Measurements from ENCODE around the gene DUS2. TPM values are rescaled to one million over a fixed set of nuclear protein-coding genes. Genes with fewer than 3 reads are reported as not detected.

Gene DUS2
- total RNA-seq, 1 experiment from 2014 or later: 33.6 TPM

- Mint-ChIP-seq H3K9me3 (ENCODE audit: unreplicated experiment) (no peaks in the 10 kb centered on the region), H3K27me3 (ENCODE audit: insufficient read depth, unreplicated experiment) (no peaks in the 10 kb centered on the region), H3K4me3 (ENCODE audit: unreplicated experiment) (no peak overlapping the region), H3K4me1 (ENCODE audit: low read depth, unreplicated experiment) (peaks cover 25% of the 10 kb centered on the region), H3K36me3 (ENCODE audit: insufficient read depth, unreplicated experiment) (peaks cover 41% of the 10 kb centered on the region), H3K27ac (ENCODE audit: unreplicated experiment) (no peak overlapping the region)
- no peak for DNase-seq
- POLR2A ChIA-PET: no interaction called here
- Histone ChIP-seq H3K4me3 (ENCODE audit: low read depth, low read length) (no peak overlapping the region), H3K27me3 (replicated peaks; ENCODE audit: control insufficient read depth, insufficient read depth, low read length) (no peaks in the 10 kb centered on the region), H3K9me3 (no peaks in the 10 kb centered on the region), H3K36me3 (ENCODE audit: control insufficient read depth, insufficient read depth, low read length) (peaks cover 4% of the 10 kb centered on the region), H3K4me1 (peaks cover 22% of the 10 kb centered on the region)
- intact Hi-C loops (cut with micrococcal nuclease; ENCODE audit: unreplicated experiment): loop anchor here (5.0 kb wide), 1 partner anchor 261 kb away; no protein-coding TSS in a partner anchor
- TF ChIP-seq CTCF (IDR thresholded peaks at IDR 0.05; ENCODE audit: insufficient read depth in 1 of 2, low read depth in 1 of 2, low read length in 1 of 2, severe bottlenecking in 1 of 2, unreplicated experiment in 1 of 2): no peak
- CTCF ChIA-PET: interaction anchor here (3.0 kb wide), 1 partner anchor 18 kb away, joined by 26 read pairs; the partner anchor contains the start of gene NFATC3
- no TSS peak for BruUV-seq (replicated peaks)
Measured at GRCh38 chr16:68066763-68067162, 43.7 kb downstream of the DUS2 start.

- Histone ChIP-seq H3K9me3 (no peaks in the 10 kb centered on the region), H3K4me3 (ENCODE audit: low read depth, low read length) (no peak overlapping the region), H3K36me3 (ENCODE audit: control insufficient read depth, insufficient read depth, low read length) (peaks cover 4% of the 10 kb centered on the region), H3K27me3 (replicated peaks; ENCODE audit: control insufficient read depth, insufficient read depth, low read length) (no peaks in the 10 kb centered on the region), H3K4me1 (peaks cover 19% of the 10 kb centered on the region)
- peaks cover 39% of the 10 kb centered on the region for H3K36me3 Mint-ChIP-seq (ENCODE audit: insufficient read depth, unreplicated experiment)
- no peak overlapping the region for H3K4me3 Mint-ChIP-seq (ENCODE audit: unreplicated experiment)
- no peaks in the 10 kb centered on the region for H3K9me3 Mint-ChIP-seq (ENCODE audit: unreplicated experiment)
- TF ChIP-seq CTCF (IDR thresholded peaks at IDR 0.05; ENCODE audit: insufficient read depth in 1 of 2, low read depth in 1 of 2, low read length in 1 of 2, severe bottlenecking in 1 of 2, unreplicated experiment in 1 of 2): no peak
- POLR2A ChIA-PET: no interaction called here
- BruUV-seq (replicated peaks): no TSS peak
- CTCF ChIA-PET: no interaction called here
- DNase-seq: no peak
- intact Hi-C loops (cut with micrococcal nuclease; ENCODE audit: unreplicated experiment): loop anchor here (5.0 kb wide), 1 partner anchor 258 kb away; no protein-coding TSS in a partner anchor
- H3K27me3 Mint-ChIP-seq (ENCODE audit: insufficient read depth, unreplicated experiment): no peaks in the 10 kb centered on the region
- H3K4me1 Mint-ChIP-seq (ENCODE audit: low read depth, unreplicated experiment): peaks cover 25% of the 10 kb centered on the region
- H3K27ac Mint-ChIP-seq (ENCODE audit: unreplicated experiment): no peak overlapping the region
Measured at GRCh38 chr16:68068926-68069325, 45.8 kb downstream of the DUS2 start.

- Mint-ChIP-seq H3K27me3 (ENCODE audit: insufficient read depth, unreplicated experiment) (no peaks in the 10 kb centered on the region), H3K36me3 (ENCODE audit: insufficient read depth, unreplicated experiment) (peaks cover 37% of the 10 kb centered on the region), H3K4me1 (ENCODE audit: low read depth, unreplicated experiment) (peaks cover 20% of the 10 kb centered on the region), H3K9me3 (ENCODE audit: unreplicated experiment) (no peaks in the 10 kb centered on the region), H3K4me3 (ENCODE audit: unreplicated experiment) (no peak overlapping the region), H3K27ac (ENCODE audit: unreplicated experiment) (no peak overlapping the region)
- ChIA-PET POLR2A (no interaction called here), CTCF (interaction anchor here (1.8 kb wide), 1 partner anchor 16 kb away, joined by 4 read pairs; the partner anchor contains the start of gene NFATC3)
- intact Hi-C loops (cut with micrococcal nuclease; ENCODE audit: unreplicated experiment): loop anchor here (5.0 kb wide), 1 partner anchor 258 kb away; no protein-coding TSS in a partner anchor
- Histone ChIP-seq H3K4me1 (peaks cover 11% of the 10 kb centered on the region), H3K27me3 (replicated peaks; ENCODE audit: control insufficient read depth, insufficient read depth, low read length) (no peaks in the 10 kb centered on the region), H3K36me3 (ENCODE audit: control insufficient read depth, insufficient read depth, low read length) (peaks cover 4% of the 10 kb centered on the region), H3K9me3 (no peaks in the 10 kb centered on the region), H3K4me3 (ENCODE audit: low read depth, low read length) (no peak overlapping the region)
- TF ChIP-seq CTCF (IDR thresholded peaks at IDR 0.05; ENCODE audit: insufficient read depth in 1 of 2, low read depth in 1 of 2, low read length in 1 of 2, severe bottlenecking in 1 of 2, unreplicated experiment in 1 of 2): no peak
- no TSS peak for BruUV-seq (replicated peaks)
- DNase-seq: no peak
Measured at GRCh38 chr16:68069511-68070248, 46.6 kb downstream of the DUS2 start.

Data from Caco-2 (cell line).